Stimulated activated CD8-positive, alpha-beta memory T cell treated with anti-CD3 and anti-CD28 coated beads, Interleukin-12 subunit alpha, Interleukin-12 subunit beta, amount 100 ng/mL, for 1 hour (primary cell): ENCODE results near the gene CDR2L.
"Not testable (repeated sequence)": the region's sequence is repeated elsewhere in the genome, so short reads cannot be mapped to it uniquely, and the experiment has no call there.

ENCODE experiments used
- DNase-seq: peaks from one replicate; pipeline ENCODE4 v3.0.0-alpha.2; 2020; ENCODE audit warnings: low read depth

The CDR2L gene

GRCh38 chr17:74959826-74960515, 27.5 kb upstream of the CDR2L start:
- no peak for DNase-seq

- no peak for DNase-seq
Measured at GRCh38 chr17:74960570-74961342, 26.7 kb upstream of the CDR2L start.

DNA sequence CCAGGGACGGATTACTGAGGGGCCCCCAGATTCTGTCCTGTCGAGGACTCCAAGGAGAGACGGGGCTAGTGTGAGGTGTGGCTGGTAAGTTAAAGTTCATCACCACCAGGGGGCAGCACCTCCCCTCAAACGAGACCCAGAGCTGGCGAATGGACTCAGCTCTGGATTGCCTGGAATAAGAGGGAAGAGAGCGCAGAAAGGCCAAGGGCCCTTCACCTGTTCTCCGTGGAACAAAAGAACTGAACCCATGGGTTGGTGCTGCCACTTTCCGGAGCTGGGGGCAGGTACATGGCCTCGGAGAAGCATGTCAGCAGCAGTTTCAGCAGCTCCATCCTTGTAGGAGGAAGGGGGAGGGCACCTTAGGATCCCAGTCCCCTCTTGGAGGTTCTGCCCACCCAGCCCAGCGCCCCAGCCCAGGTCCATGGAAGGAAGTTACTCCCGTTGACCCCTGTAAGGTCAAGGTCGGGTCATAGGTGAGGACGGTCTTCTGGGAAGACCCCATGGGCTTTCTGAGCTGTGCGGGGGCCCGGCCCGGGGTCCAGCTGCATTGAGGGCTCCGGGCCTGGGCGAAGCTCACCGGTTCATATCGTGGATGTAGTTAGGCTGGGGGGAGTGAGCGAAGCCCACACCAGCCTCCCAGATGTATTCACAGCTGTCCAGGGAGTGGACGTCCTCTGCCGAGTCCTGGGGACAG, 25.6 kb upstream of the CDR2L start:
- peak; percentile 81 for DNase-seq

DNA sequence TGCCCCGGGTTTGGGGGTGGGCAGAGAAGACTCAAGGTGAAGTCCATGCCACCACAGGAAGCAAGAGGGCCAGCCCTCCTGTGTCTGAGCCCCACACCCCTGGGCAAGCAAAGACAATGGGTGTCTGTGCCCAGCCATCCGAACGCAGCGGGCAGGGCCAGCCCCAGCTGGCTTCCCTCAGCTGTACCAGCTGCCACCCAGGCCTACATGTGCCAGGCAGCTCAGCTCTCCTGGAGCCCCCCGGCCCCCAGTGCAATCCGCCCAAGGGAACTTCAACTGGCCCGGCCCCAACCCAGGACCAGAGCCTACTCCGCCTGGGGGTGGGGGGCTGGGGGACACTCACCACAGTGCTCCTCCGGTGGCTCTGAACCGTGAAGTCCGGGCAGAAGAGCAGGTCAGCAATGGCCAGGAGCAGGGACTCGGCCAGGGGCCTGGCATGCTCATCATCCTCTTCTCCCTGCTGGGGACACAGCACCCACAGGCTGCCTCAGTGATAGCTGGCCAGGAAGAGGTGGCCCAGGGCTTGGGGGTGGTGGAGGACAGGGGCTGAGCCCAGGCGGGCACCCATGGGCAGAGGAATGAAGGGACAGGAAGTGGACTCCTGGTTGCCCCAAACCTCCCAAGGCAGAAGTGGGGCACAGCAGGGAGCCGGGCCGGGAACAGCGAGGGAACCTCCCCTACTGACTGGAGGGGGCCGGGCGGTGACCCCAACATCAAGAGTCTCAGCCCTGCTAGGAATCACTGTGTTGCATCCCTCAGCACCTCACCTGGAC, 24.6 kb upstream of the CDR2L start:
- DNase-seq, result no peak

- no peak for DNase-seq
Measured at GRCh38 chr17:74963656-74964055, 23.8 kb upstream of the CDR2L start.

GRCh38 chr17:74964246-74964761, 23.1 kb upstream of the CDR2L start:
- no peak for DNase-seq

- DNase-seq, result no peak
Measured at GRCh38 chr17:74964988-74965622, 22.3 kb upstream of the CDR2L start.

GRCh38 chr17:74968361-74968780, 19.1 kb upstream of the CDR2L start:
- no peak for DNase-seq

DNA sequence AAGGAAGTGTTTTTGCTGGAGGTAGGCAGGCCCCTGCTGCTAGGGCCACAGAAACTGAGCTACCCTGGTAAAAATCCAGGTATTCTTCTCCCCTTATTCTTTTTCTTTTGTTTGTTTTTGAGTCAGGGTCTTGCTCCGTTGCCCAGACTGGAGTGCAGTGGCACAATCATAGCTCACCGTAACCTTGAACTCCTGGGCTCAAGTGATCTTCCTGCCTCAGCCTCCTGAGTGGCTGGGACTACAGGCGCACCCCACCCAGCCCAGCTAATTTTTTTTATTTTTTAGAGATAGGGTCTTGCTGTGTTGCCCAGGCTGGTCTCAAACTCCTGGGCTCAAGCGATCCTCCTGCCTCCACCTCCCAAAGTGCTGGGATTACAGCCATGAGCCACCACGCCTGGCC, 17.9 kb upstream of the CDR2L start:
- not testable (repeated sequence) for DNase-seq

GRCh38 chr17:74970395-74970794, 17.0 kb upstream of the CDR2L start:
- DNase-seq, result no peak

- DNase-seq, result no peak
Measured at GRCh38 chr17:74971069-74971841, 16.2 kb upstream of the CDR2L start.

DNA sequence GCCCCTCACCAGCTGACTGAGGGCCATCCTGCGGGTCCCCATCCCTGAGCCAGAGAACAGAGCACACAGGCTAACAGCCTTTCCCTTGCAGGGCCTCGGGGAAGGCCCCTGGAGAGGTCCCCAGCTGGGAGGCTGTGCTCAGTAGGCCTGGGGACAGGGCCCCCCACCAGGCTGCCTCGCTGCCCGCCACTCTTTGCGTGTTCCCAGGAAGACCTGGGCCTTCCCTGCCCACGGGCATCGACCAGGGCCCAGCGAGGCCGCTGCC, 15.7 kb upstream of the CDR2L start:
- DNase-seq, result no peak

- DNase-seq, result peak; percentile 70
Measured at GRCh38 chr17:74972107-74972972, 15.1 kb upstream of the CDR2L start, which contains the start of gene HID1. Gene HID1, minus strand, starts transcription at chr17:74972759. Its CDS starts 103 bp downstream, at chr17:74972656.

GRCh38 chr17:74972973-74973328, 14.5 kb upstream of the CDR2L start:
- DNase-seq, result no peak

DNA sequence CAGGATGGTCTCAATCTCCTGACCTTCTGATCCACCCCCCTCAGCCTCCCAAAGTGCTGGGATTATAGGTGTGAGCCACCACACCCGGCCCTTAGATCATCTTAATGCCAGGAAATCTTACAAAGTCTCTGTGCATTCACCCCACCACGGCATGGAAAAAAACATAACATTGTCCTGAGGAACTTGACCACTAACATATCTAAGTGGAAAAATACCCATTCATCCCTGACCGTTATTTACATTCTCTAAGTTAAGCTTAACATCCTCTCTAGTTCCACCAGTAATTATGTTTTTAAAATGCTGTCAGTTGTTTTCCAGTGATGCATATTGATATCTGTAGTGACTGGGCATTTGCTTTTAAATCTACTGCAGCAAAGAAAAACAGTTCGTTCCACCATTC, 11.5 kb upstream of the CDR2L start:
- no peak for DNase-seq

GRCh38 chr17:74977802-74978201, 9.6 kb upstream of the CDR2L start:
- DNase-seq, result no peak

- DNase-seq, result no peak
Measured at GRCh38 chr17:74978240-74978639, 9.2 kb upstream of the CDR2L start.

GRCh38 chr17:74979408-74980146, 7.9 kb upstream of the CDR2L start:
- no peak for DNase-seq

DNA sequence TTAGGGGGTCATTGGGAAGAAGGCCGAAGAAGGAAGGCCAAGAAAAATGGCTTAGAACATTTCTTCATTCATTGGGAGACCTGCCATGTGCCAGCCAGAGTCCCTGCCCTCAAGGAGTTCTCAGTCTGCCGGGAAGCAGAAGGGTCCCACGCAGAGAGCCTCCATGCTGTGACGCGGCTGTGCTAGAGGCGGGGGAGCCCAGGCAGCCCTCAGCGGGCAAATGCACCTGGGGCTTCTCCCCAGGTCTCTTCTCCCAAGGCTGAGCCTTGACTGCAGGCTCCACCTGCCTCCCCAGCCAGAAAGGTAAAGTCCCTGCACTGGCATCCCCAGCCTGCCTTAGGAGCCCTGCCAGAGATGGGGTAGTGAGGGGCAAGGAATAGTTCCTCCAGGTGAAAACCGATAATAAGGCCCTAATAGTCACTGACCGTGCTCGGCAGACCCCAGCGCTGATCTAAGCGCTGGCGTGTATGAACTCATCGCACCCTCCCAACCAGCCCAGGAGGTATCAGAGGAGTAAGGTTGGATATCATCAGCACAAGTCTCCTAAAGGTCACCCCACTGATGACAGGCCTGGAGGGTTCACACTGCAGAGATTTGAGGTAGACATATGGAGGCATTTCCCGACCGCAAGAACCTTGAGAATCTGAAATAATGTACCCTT, 6.0 kb upstream of the CDR2L start:
- no peak for DNase-seq
